GM21381 (cell line): ENCODE results near the gene GLMP.

ENCODE experiments used
- ATAC-seq: cut with Tn5 transposase; IDR thresholded peaks from one replicate; pipeline ENCODE4 v1.9.1; 2021; ENCODE audit warnings: mild to moderate bottlenecking, moderate library complexity; ENCODE audit not compliant: unreplicated experiment

The GLMP gene

GRCh38 chr1:156251527-156251926 lies 44.0 kb downstream of the GLMP start:
- ATAC-seq, result no peak

- ATAC-seq, result no peak
Observed at GRCh38 chr1:156249593-156249992, 45.9 kb downstream of the GLMP start.

- ATAC-seq, result no peak
Observed at GRCh38 chr1:156248323-156248683, 47.2 kb downstream of the GLMP start.

GRCh38 chr1:156247460-156248322 lies 47.8 kb downstream of the GLMP start, which contains the start of gene PAQR6:
TSS of gene PAQR6 (minus strand) at chr1:156248056. CDS start at chr1:156246731, 1,325 bp downstream.
- ATAC-seq, result no peak

GRCh38 chr1:156246781-156247459 lies 48.6 kb downstream of the GLMP start:
- ATAC-seq, result no peak

GRCh38 chr1:156246241-156246780 lies 49.2 kb downstream of the GLMP start:
- ATAC-seq, result no peak

- no peak for ATAC-seq
Observed at GRCh38 chr1:156245451-156246232, 49.8 kb downstream of the GLMP start.

- ATAC-seq, result no peak
Observed at GRCh38 chr1:156244712-156245111, 50.8 kb downstream of the GLMP start.

GRCh38 chr1:156244126-156244525 lies 51.4 kb downstream of the GLMP start:
- ATAC-seq, result no peak

GRCh38 chr1:156242738-156243137 lies 52.7 kb downstream of the GLMP start:
- no peak for ATAC-seq
